ENCODE data around the gene EED. TPM values are rescaled to one million over a fixed set of nuclear protein-coding genes. Genes with fewer than 3 reads are reported as not detected.

The EED gene
- total and polyA plus RNA-seq, 4 donors, result 5.4 to 17.1 (median 8.2) TPM

DNA sequence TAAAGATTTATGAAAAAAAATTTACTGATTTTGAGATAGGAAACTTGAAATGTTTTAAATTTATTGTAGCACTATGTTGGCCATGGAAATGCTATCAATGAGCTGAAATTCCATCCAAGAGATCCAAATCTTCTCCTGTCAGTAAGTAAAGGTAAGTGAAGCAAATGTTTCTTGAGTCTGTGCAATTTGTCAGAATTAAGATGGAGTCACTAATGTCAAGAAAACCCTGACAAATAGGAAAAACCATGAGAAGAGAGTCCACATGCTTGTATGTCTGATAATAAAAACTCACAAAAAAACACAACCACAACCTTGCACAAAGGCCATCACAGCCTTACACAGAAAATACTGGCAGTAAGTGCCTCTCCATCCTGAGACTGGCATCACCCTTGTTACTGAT lies 12.9 kb downstream of the EED start:
- H3K36me3 ChIP-seq (ENCODE audit: control insufficient read depth in 4 of 4, insufficient read depth in 3 of 4, low read depth in 1 of 4, low read length in 3 of 4), result peaks cover 0 to 16% (median 8%) of the 10 kb centered on the region in 4 donors

GRCh38 chr11:86259730-86260129 lies 15.2 kb downstream of the EED start:
- no peaks in the 10 kb centered on the region for H3K9me3 ChIP-seq (ENCODE audit: control insufficient read depth in 4 of 4, low read length in 3 of 4)
- no peaks in the 10 kb centered on the region for H3K27me3 ChIP-seq (ENCODE audit: control insufficient read depth in 4 of 4, insufficient read depth in 4 of 4, low read length in 3 of 4)
- TF ChIP-seq RXRA (IDR thresholded peaks at IDR 0.05) (no peak), HNF4A (conservative IDR thresholded peaks at IDR 0.05) (no peak), ATF3 (IDR thresholded peaks at IDR 0.05) (no peak), YY1 (IDR thresholded peaks at IDR 0.05) (no peak), FOXA2 (IDR thresholded peaks at IDR 0.05) (no peak)
- no peak for DNase-seq (ENCODE audit: low spot score)
- WGBS, result 65% methylated on average over 1 of the region's 1 CpG
- H3K27ac ChIP-seq (ENCODE audit: low read depth in 1 of 2, low read length in 2 of 2), result no peak overlapping the region
- no peaks in the 10 kb centered on the region for H3K4me1 ChIP-seq (ENCODE audit: control insufficient read depth in 4 of 4, insufficient read depth in 4 of 4, low read length in 3 of 4)
- peaks cover 2 to 16% (median 11%) of the 10 kb centered on the region in 4 donors for H3K36me3 ChIP-seq (ENCODE audit: control insufficient read depth in 4 of 4, insufficient read depth in 3 of 4, low read depth in 1 of 4, low read length in 3 of 4)
- no peak overlapping the region for H3K4me3 ChIP-seq (ENCODE audit: low read depth in 1 of 3, low read length in 3 of 3)
- no peak overlapping the region for H3K9ac ChIP-seq (ENCODE audit: low read depth in 1 of 2, low read length in 2 of 2)

More for the DNA sequence above, 12.9 kb downstream of the EED start:
- H3K9ac ChIP-seq (ENCODE audit: low read depth in 1 of 2, low read length in 2 of 2), result no peak overlapping the region
- no peaks in the 10 kb centered on the region for H3K27me3 ChIP-seq (ENCODE audit: control insufficient read depth in 4 of 4, insufficient read depth in 4 of 4, low read length in 3 of 4)
- no peaks in the 10 kb centered on the region for H3K4me1 ChIP-seq (ENCODE audit: control insufficient read depth in 4 of 4, insufficient read depth in 4 of 4, low read length in 3 of 4)
- H3K27ac ChIP-seq (ENCODE audit: low read depth in 1 of 2, low read length in 2 of 2), result no peak overlapping the region
- no peak for DNase-seq (ENCODE audit: low spot score)
- H3K4me3 ChIP-seq (ENCODE audit: low read depth in 1 of 3, low read length in 3 of 3), result no peak overlapping the region
- TF ChIP-seq RXRA (IDR thresholded peaks at IDR 0.05) (no peak), GABPA (IDR thresholded peaks at IDR 0.05 in 1 of 2, conservative IDR thresholded peaks at IDR 0.05 in 1 of 2) (no peak), FOXA1 (IDR thresholded peaks at IDR 0.05) (no peak), NR2F2 (IDR thresholded peaks at IDR 0.05) (no peak), HNF4G (IDR thresholded peaks at IDR 0.05) (no peak), FOXA2 (IDR thresholded peaks at IDR 0.05) (no peak), ATF3 (IDR thresholded peaks at IDR 0.05) (no peak), HNF4A (conservative IDR thresholded peaks at IDR 0.05) (no peak)
- TF ChIP-seq, protein P1, sequence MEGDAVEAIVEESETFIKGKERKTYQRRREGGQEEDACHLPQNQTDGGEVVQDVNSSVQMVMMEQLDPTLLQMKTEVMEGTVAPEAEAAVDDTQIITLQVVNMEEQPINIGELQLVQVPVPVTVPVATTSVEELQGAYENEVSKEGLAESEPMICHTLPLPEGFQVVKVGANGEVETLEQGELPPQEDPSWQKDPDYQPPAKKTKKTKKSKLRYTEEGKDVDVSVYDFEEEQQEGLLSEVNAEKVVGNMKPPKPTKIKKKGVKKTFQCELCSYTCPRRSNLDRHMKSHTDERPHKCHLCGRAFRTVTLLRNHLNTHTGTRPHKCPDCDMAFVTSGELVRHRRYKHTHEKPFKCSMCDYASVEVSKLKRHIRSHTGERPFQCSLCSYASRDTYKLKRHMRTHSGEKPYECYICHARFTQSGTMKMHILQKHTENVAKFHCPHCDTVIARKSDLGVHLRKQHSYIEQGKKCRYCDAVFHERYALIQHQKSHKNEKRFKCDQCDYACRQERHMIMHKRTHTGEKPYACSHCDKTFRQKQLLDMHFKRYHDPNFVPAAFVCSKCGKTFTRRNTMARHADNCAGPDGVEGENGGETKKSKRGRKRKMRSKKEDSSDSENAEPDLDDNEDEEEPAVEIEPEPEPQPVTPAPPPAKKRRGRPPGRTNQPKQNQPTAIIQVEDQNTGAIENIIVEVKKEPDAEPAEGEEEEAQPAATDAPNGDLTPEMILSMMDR (IDR thresholded peaks at IDR 0.05; ENCODE audit: low read depth, low read length, missing input control), result no peak
- TF ChIP-seq, protein P2, sequence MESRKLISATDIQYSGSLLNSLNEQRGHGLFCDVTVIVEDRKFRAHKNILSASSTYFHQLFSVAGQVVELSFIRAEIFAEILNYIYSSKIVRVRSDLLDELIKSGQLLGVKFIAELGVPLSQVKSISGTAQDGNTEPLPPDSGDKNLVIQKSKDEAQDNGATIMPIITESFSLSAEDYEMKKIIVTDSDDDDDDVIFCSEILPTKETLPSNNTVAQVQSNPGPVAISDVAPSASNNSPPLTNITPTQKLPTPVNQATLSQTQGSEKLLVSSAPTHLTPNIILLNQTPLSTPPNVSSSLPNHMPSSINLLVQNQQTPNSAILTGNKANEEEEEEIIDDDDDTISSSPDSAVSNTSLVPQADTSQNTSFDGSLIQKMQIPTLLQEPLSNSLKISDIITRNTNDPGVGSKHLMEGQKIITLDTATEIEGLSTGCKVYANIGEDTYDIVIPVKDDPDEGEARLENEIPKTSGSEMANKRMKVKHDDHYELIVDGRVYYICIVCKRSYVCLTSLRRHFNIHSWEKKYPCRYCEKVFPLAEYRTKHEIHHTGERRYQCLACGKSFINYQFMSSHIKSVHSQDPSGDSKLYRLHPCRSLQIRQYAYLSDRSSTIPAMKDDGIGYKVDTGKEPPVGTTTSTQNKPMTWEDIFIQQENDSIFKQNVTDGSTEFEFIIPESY (IDR thresholded peaks at IDR 0.05), result no peak
- no peaks in the 10 kb centered on the region for H3K9me3 ChIP-seq (ENCODE audit: control insufficient read depth in 4 of 4, low read length in 3 of 4)

DNA sequence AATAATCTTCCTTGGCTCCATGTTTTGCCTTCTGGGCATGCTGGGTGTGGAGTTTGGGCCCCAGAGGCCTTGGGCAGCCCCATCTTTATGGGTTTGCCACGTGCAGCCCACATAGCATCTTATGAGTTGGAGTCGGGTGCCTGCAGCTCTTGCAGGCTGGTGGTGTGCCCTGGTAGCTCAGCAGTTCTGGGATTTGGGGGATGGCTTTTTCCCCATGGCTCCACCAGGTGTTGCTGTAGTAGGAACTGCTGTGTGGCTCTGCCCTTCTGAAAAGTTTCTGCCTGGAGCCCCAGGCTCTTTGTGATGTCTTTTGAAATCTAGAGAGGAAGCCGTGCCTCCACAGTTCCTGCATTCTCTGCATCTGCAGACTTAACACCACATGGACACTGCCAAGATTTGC lies 16.8 kb downstream of the EED start:
- Histone ChIP-seq H3K4me3 (ENCODE audit: low read depth in 1 of 3, low read length in 3 of 3) (no peak overlapping the region), H3K4me1 (ENCODE audit: control insufficient read depth in 4 of 4, insufficient read depth in 4 of 4, low read length in 3 of 4) (no peaks in the 10 kb centered on the region), H3K36me3 (ENCODE audit: control insufficient read depth in 4 of 4, insufficient read depth in 3 of 4, low read depth in 1 of 4, low read length in 3 of 4) (peaks cover 2 to 13% (median 11%) of the 10 kb centered on the region in 4 donors), H3K27ac (ENCODE audit: low read depth in 1 of 2, low read length in 2 of 2) (no peak overlapping the region), H3K27me3 (ENCODE audit: control insufficient read depth in 4 of 4, insufficient read depth in 4 of 4, low read length in 3 of 4) (no peaks in the 10 kb centered on the region), H3K9me3 (ENCODE audit: control insufficient read depth in 4 of 4, low read length in 3 of 4) (no peaks in the 10 kb centered on the region), H3K9ac (ENCODE audit: low read depth in 1 of 2, low read length in 2 of 2) (no peak overlapping the region)
- no peak for DNase-seq (ENCODE audit: low spot score)
- 98% methylated on average over 3 of the region's 3 CpGs for WGBS
- TF ChIP-seq, protein P3, sequence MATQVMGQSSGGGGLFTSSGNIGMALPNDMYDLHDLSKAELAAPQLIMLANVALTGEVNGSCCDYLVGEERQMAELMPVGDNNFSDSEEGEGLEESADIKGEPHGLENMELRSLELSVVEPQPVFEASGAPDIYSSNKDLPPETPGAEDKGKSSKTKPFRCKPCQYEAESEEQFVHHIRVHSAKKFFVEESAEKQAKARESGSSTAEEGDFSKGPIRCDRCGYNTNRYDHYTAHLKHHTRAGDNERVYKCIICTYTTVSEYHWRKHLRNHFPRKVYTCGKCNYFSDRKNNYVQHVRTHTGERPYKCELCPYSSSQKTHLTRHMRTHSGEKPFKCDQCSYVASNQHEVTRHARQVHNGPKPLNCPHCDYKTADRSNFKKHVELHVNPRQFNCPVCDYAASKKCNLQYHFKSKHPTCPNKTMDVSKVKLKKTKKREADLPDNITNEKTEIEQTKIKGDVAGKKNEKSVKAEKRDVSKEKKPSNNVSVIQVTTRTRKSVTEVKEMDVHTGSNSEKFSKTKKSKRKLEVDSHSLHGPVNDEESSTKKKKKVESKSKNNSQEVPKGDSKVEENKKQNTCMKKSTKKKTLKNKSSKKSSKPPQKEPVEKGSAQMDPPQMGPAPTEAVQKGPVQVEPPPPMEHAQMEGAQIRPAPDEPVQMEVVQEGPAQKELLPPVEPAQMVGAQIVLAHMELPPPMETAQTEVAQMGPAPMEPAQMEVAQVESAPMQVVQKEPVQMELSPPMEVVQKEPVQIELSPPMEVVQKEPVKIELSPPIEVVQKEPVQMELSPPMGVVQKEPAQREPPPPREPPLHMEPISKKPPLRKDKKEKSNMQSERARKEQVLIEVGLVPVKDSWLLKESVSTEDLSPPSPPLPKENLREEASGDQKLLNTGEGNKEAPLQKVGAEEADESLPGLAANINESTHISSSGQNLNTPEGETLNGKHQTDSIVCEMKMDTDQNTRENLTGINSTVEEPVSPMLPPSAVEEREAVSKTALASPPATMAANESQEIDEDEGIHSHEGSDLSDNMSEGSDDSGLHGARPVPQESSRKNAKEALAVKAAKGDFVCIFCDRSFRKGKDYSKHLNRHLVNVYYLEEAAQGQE (IDR thresholded peaks at IDR 0.05), result no peak
- no peak for TF ChIP-seq RAD21 (IDR thresholded peaks at IDR 0.05)
- no peak for TF ChIP-seq ATF3 (IDR thresholded peaks at IDR 0.05)
- TF ChIP-seq, protein P2 (IDR thresholded peaks at IDR 0.05), result no peak
- no peak for TF ChIP-seq TAF1 (conservative IDR thresholded peaks at IDR 0.05)
- no peak for TF ChIP-seq FOXA1 (IDR thresholded peaks at IDR 0.05)
- TF ChIP-seq, protein P1 (IDR thresholded peaks at IDR 0.05; ENCODE audit: low read depth, low read length, missing input control), result no peak
